Activated B cell treated with CpG ODN at 0.5 μM for 24 hours (primary cell): Measurements from ENCODE around the gene PALM. TPM values are rescaled to one million over a fixed set of nuclear protein-coding genes. Genes with fewer than 3 reads are reported as not detected.
"Not testable (repeated sequence)": the region's sequence is repeated elsewhere in the genome, so short reads cannot be mapped to it uniquely, and the experiment has no call there.

Experiments
- ATAC-seq: fragments of 200-7000 bp; cut with Tn5 transposase; one replicate; pipeline ENCODE4 v1.10.0; 2021; ENCODE audit warnings: low read depth, mild to moderate bottlenecking, moderate library complexity
- CTCF ChIA-PET: fragments of 350-600 bp; sonication (Branson Sonifier 250); formaldehyde crosslinking; loops from one replicate; lab custom pipeline; 2021; ENCODE audit warnings: antibody characterized with exemption; lab: Charles Lee
- POLR2A ChIA-PET: fragments of 350-600 bp; sonication (Branson Sonifier 250); formaldehyde crosslinking; loops from one replicate; lab custom pipeline; 2021; ENCODE audit warnings: antibody characterized with exemption; lab: Charles Lee
- DNase-seq: peaks from one replicate; pipeline ENCODE4 v3.0.0; 2022
- H3K27ac Mint-ChIP-seq: one replicate; pipeline ENCODE4 v1.8.0; 2020; ENCODE audit warnings: mixed read lengths
- H3K27me3 Mint-ChIP-seq: one replicate; pipeline ENCODE4 v1.8.0; 2021; ENCODE audit warnings: mixed read lengths
- H3K36me3 Mint-ChIP-seq: one replicate; pipeline ENCODE4 v1.8.0; 2021; ENCODE audit warnings: low read depth, mixed read lengths
- H3K4me1 Mint-ChIP-seq: one replicate; pipeline ENCODE4 v1.8.0; 2021; ENCODE audit warnings: mixed read lengths
- H3K4me3 Mint-ChIP-seq: one replicate; pipeline ENCODE4 v1.8.0; 2020; ENCODE audit warnings: mild to moderate bottlenecking, mixed read lengths
- H3K9me3 Mint-ChIP-seq: one replicate; pipeline ENCODE4 v1.8.0; 2020; ENCODE audit warnings: mixed read lengths
- CTCF ChIP-seq: fragments of 200-600 bp; IDR thresholded peaks from one replicate; pipeline ENCODE4 v1.8.0; 2022; ENCODE audit warnings: antibody characterized with exemption, mild to moderate bottlenecking
- intact Hi-C: fragments of 100-400 bp; cut with micrococcal nuclease; formaldehyde crosslinking; loops from one replicate; pipeline ENCODE4 v1.15.1; 2024
- total RNA-seq: library from RNA; stranded (reverse); gene quantifications from 2 replicates; pipeline ENCODE4 v1.2.3, GENCODE V29; 2022

The PALM gene
- total RNA-seq, 1 donor from 2014 or later, result not detected

GRCh38 chr19:738509-739128, 29.9 kb downstream of the PALM start:
- no peaks in the 10 kb centered on the region for H3K36me3 Mint-ChIP-seq
- peaks cover 6% of the 10 kb centered on the region for H3K27me3 Mint-ChIP-seq
- no peak for TF ChIP-seq CTCF
- ChIA-PET POLR2A (interaction anchor here (0.6 kb wide), 1 partner anchor 567 kb away, joined by 4 read pairs; no protein-coding TSS in a partner anchor), CTCF (no interaction called here)
- peaks cover 4% of the 10 kb centered on the region for H3K4me1 Mint-ChIP-seq
- DNase-seq (no peak), ATAC-seq (no peak)
- no peak overlapping the region for H3K27ac Mint-ChIP-seq
- intact Hi-C loops, result no loop called here
- H3K4me3 Mint-ChIP-seq, result no peak overlapping the region
- no peaks in the 10 kb centered on the region for H3K9me3 Mint-ChIP-seq

- Mint-ChIP-seq H3K4me1 (no peaks in the 10 kb centered on the region), H3K36me3 (no peaks in the 10 kb centered on the region), H3K4me3 (no peak overlapping the region), H3K27ac (no peak overlapping the region), H3K9me3 (no peaks in the 10 kb centered on the region), H3K27me3 (peaks cover 6% of the 10 kb centered on the region)
- POLR2A ChIA-PET, result no interaction called here
- DNase-seq (no peak), ATAC-seq (no peak)
- intact Hi-C loops, result no loop called here
- CTCF ChIA-PET, result no interaction called here
- no peak for TF ChIP-seq CTCF
Measured at GRCh38 chr19:739998-740715, 31.4 kb downstream of the PALM start.

GRCh38 chr19:740816-741505, 32.2 kb downstream of the PALM start:
- intact Hi-C loops, H3K9me3 Mint-ChIP-seq, H3K36me3 Mint-ChIP-seq, H3K4me3 Mint-ChIP-seq, ATAC-seq, H3K27ac Mint-ChIP-seq, H3K27me3 Mint-ChIP-seq, DNase-seq, CTCF ChIA-PET, H3K4me1 Mint-ChIP-seq: not testable (repeated sequence)
- POLR2A ChIA-PET, result interaction anchor here (0.7 kb wide), 1 partner anchor 9 kb away, joined by 5 read pairs; no protein-coding TSS in a partner anchor

GRCh38 chr19:741506-742131, 32.9 kb downstream of the PALM start:
- intact Hi-C loops, result no loop called here
- Mint-ChIP-seq H3K36me3 (no peaks in the 10 kb centered on the region), H3K9me3 (no peaks in the 10 kb centered on the region), H3K4me3 (no peak overlapping the region), H3K27ac (no peak overlapping the region), H3K4me1 (no peaks in the 10 kb centered on the region), H3K27me3 (peaks cover 6% of the 10 kb centered on the region)
- DNase-seq (no peak), ATAC-seq (peak; percentile 48)
- ChIA-PET CTCF (no interaction called here), POLR2A (interaction anchor here (0.7 kb wide), 1 partner anchor 8 kb away, joined by 5 read pairs; no protein-coding TSS in a partner anchor)
- TF ChIP-seq CTCF, result no peak

- ATAC-seq (no peak), DNase-seq (no peak)
- no peaks in the 10 kb centered on the region for H3K4me1 Mint-ChIP-seq
- H3K9me3 Mint-ChIP-seq, result no peaks in the 10 kb centered on the region
- H3K27me3 Mint-ChIP-seq, result peaks cover 3% of the 10 kb centered on the region
- no peaks in the 10 kb centered on the region for H3K36me3 Mint-ChIP-seq
- intact Hi-C loops, result no loop called here
- no peak overlapping the region for H3K4me3 Mint-ChIP-seq
- no peak for TF ChIP-seq CTCF
- ChIA-PET CTCF (no interaction called here), POLR2A (no interaction called here)
- H3K27ac Mint-ChIP-seq, result no peak overlapping the region
Measured at GRCh38 chr19:742540-743075, 33.9 kb downstream of the PALM start.
